ENCODE measurements around the gene SLC17A5.
A peak's percentile ranks its signal among the peaks of the same experiment; 100 is the strongest.

Gene SLC17A5

GRCh38 chr6:73614802-73615201, 39.0 kb downstream of the SLC17A5 start:
- Histone ChIP-seq H3K9me3 (ENCODE audit: severe bottlenecking) (no peaks in the 10 kb centered on the region), H3K4me3 (ENCODE audit: severe bottlenecking) (no peak overlapping the region), H3K27me3 (ENCODE audit: insufficient read depth, poor library complexity, severe bottlenecking) (no peaks in the 10 kb centered on the region), H3K36me3 (ENCODE audit: low read depth) (peaks cover 5% of the 10 kb centered on the region), H3K27ac (ENCODE audit: poor library complexity, severe bottlenecking) (no peak overlapping the region), H3K4me1 (ENCODE audit: insufficient read depth, poor library complexity, severe bottlenecking) (no peaks in the 10 kb centered on the region)
- no peak for TF ChIP-seq CTCF (IDR thresholded peaks at IDR 0.05; ENCODE audit: poor library complexity, severe bottlenecking)
- ATAC-seq (ENCODE audit: low read depth) (no peak), DNase-seq (ENCODE audit: low spot score) (no peak)

GRCh38 chr6:73613806-73614536, 39.8 kb downstream of the SLC17A5 start:
- no peak overlapping the region for H3K4me3 ChIP-seq (ENCODE audit: severe bottlenecking)
- no peak for DNase-seq (ENCODE audit: low spot score)
- ATAC-seq (ENCODE audit: low read depth) = no peak
- H3K9me3 ChIP-seq (ENCODE audit: severe bottlenecking) = no peaks in the 10 kb centered on the region
- TF ChIP-seq CTCF (IDR thresholded peaks at IDR 0.05; ENCODE audit: poor library complexity, severe bottlenecking) = no peak
- H3K4me1 ChIP-seq (ENCODE audit: insufficient read depth, poor library complexity, severe bottlenecking) = no peaks in the 10 kb centered on the region
- H3K27ac ChIP-seq (ENCODE audit: poor library complexity, severe bottlenecking) = no peak overlapping the region
- peaks cover 14% of the 10 kb centered on the region for H3K36me3 ChIP-seq (ENCODE audit: low read depth)
- no peaks in the 10 kb centered on the region for H3K27me3 ChIP-seq (ENCODE audit: insufficient read depth, poor library complexity, severe bottlenecking)

- Histone ChIP-seq H3K27me3 (ENCODE audit: insufficient read depth, poor library complexity, severe bottlenecking) (no peaks in the 10 kb centered on the region), H3K27ac (ENCODE audit: poor library complexity, severe bottlenecking) (no peak overlapping the region), H3K4me1 (ENCODE audit: insufficient read depth, poor library complexity, severe bottlenecking) (no peaks in the 10 kb centered on the region), H3K36me3 (ENCODE audit: low read depth) (peaks cover 14% of the 10 kb centered on the region), H3K9me3 (ENCODE audit: severe bottlenecking) (no peaks in the 10 kb centered on the region), H3K4me3 (ENCODE audit: severe bottlenecking) (no peak overlapping the region)
- no peak for ATAC-seq (ENCODE audit: low read depth)
- DNase-seq (ENCODE audit: low spot score) = no peak
- no peak for TF ChIP-seq CTCF (IDR thresholded peaks at IDR 0.05; ENCODE audit: poor library complexity, severe bottlenecking)
These were observed 41.2 kb downstream of the SLC17A5 start for GRCh38 chr6:73612611-73613010.

- Histone ChIP-seq H3K27me3 (ENCODE audit: insufficient read depth, poor library complexity, severe bottlenecking) (no peaks in the 10 kb centered on the region), H3K4me3 (ENCODE audit: severe bottlenecking) (no peak overlapping the region), H3K27ac (ENCODE audit: poor library complexity, severe bottlenecking) (no peak overlapping the region), H3K4me1 (ENCODE audit: insufficient read depth, poor library complexity, severe bottlenecking) (no peaks in the 10 kb centered on the region), H3K36me3 (ENCODE audit: low read depth) (peaks cover 14% of the 10 kb centered on the region), H3K9me3 (ENCODE audit: severe bottlenecking) (no peaks in the 10 kb centered on the region)
- DNase-seq (ENCODE audit: low spot score) (no peak), ATAC-seq (ENCODE audit: low read depth) (0 out of 3 replicates have a peak, but pooled peaks have one; percentile 19)
- peak; percentile 81 for TF ChIP-seq CTCF (IDR thresholded peaks at IDR 0.05; ENCODE audit: poor library complexity, severe bottlenecking)
These were observed 43.1 kb downstream of the SLC17A5 start for GRCh38 chr6:73610444-73611275.
